BJ (cell line): ENCODE measurements around the gene AJAP1. TPM values are rescaled to one million over a fixed set of nuclear protein-coding genes. Genes with fewer than 3 reads are reported as not detected.

Experiments used
- CTCF ChIA-PET: fragments of 350-600 bp; formaldehyde crosslinking; extraction: SDS; loops from one replicate; lab custom pipeline; 2021; ENCODE audit warnings: antibody characterized with exemption, inconsistent platforms; lab: Yijun Ruan, JAX
- POLR2A ChIA-PET: fragments of 300-600 bp; sonication (Branson Sonifier 250); formaldehyde crosslinking; extraction: SDS; loops from one replicate; lab custom pipeline; 2021; ENCODE audit warnings: antibody characterized with exemption; lab: Charles Lee
- DNase-seq: peaks from one replicate; pipeline ENCODE4 v3.0.0-alpha.2; 2011; ENCODE audit warnings: low read depth
- H3K27me3 ChIP-seq: 2 replicates; pipeline ENCODE4 v1.6.0; 2011; ENCODE audit warnings: low read length; ENCODE audit not compliant: control insufficient read depth, insufficient read depth
- H3K36me3 ChIP-seq: 2 replicates; pipeline ENCODE4 v1.5.1; 2011; ENCODE audit warnings: low read length; ENCODE audit not compliant: control insufficient read depth, insufficient read depth
- H3K4me3 ChIP-seq: 2 replicates; pipeline ENCODE4 v1.5.1; 2011; ENCODE audit warnings: low read depth, mild to moderate bottlenecking, control low read depth, low read length
- polyA plus RNA-seq: library from polyadenylated mRNA; depleted of rRNA; stranded (reverse); fragments of >200 nt; gene quantifications from 2 replicates; pipeline ENCODE4 v1.2.3, GENCODE V29; 2011
- TF ChIP-seq, protein P1 (sequence below): IDR thresholded peaks from 2 replicates; pipeline ENCODE4 v1.5.1; 2011; ENCODE audit warnings: low read depth, mild to moderate bottlenecking, control low read depth, inconsistent platforms, low read length, moderate library complexity; ENCODE audit not compliant: insufficient read depth

The AJAP1 gene
- polyA plus RNA-seq, 1 experiment = 0.80 TPM

DNA sequence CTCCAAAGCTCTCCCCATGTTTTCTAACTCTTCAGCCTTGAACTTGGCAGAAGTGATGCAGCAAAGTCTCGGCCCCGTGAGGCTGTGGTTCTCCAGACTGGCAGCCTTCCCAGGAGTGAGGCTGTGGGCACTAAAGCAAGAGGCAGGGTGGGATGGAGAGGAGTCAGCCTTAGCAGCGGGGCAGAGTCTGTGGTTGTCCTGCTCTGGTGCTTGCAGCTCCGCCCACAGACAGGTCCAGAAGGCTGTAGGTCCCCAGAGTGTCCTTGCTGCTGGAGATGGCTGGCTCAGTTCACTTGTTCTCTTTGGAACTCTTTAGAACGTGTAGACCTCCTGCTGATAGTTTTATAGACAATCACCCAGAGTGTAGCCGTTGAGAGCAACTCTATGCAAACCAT lies 142.6 kb downstream of the AJAP1 start:
- Histone ChIP-seq H3K36me3 (no peaks in the 10 kb centered on the region), H3K4me3 (no peak overlapping the region), H3K27me3 (no peaks in the 10 kb centered on the region)
- DNase-seq = no peak
- ChIA-PET CTCF (interaction anchor here (0.8 kb wide), 1 partner anchor 142 kb away, joined by 3 read pairs; the partner anchor contains the start of gene AJAP1), POLR2A (no interaction called here)
- TF ChIP-seq, protein P1, sequence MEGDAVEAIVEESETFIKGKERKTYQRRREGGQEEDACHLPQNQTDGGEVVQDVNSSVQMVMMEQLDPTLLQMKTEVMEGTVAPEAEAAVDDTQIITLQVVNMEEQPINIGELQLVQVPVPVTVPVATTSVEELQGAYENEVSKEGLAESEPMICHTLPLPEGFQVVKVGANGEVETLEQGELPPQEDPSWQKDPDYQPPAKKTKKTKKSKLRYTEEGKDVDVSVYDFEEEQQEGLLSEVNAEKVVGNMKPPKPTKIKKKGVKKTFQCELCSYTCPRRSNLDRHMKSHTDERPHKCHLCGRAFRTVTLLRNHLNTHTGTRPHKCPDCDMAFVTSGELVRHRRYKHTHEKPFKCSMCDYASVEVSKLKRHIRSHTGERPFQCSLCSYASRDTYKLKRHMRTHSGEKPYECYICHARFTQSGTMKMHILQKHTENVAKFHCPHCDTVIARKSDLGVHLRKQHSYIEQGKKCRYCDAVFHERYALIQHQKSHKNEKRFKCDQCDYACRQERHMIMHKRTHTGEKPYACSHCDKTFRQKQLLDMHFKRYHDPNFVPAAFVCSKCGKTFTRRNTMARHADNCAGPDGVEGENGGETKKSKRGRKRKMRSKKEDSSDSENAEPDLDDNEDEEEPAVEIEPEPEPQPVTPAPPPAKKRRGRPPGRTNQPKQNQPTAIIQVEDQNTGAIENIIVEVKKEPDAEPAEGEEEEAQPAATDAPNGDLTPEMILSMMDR = no peak

DNA sequence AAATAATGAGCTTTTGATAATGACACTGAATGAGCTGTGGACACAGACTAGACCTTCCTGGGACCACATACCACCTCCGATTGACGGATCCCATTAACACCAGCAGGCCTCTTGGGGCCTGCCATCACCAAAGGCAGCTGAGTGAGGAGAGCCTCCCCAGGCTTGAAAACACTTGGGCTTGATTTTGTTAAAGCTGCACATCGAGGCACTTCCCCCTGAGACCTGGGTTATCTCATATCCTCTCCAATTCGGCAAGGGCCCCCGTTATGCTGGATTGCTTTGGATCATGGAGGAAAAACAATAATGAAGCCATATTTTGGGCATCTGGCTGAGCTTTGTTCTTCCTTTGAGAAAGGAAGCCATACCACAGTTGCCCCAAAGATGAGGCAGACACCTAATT lies 143.0 kb downstream of the AJAP1 start:
- no peak for DNase-seq
- ChIA-PET CTCF (interaction anchor here (0.8 kb wide), 1 partner anchor 143 kb away, joined by 3 read pairs; the partner anchor contains the start of gene AJAP1), POLR2A (no interaction called here)
- Histone ChIP-seq H3K27me3 (no peaks in the 10 kb centered on the region), H3K4me3 (no peak overlapping the region), H3K36me3 (no peaks in the 10 kb centered on the region)
- TF ChIP-seq, protein P1 = no peak

DNA sequence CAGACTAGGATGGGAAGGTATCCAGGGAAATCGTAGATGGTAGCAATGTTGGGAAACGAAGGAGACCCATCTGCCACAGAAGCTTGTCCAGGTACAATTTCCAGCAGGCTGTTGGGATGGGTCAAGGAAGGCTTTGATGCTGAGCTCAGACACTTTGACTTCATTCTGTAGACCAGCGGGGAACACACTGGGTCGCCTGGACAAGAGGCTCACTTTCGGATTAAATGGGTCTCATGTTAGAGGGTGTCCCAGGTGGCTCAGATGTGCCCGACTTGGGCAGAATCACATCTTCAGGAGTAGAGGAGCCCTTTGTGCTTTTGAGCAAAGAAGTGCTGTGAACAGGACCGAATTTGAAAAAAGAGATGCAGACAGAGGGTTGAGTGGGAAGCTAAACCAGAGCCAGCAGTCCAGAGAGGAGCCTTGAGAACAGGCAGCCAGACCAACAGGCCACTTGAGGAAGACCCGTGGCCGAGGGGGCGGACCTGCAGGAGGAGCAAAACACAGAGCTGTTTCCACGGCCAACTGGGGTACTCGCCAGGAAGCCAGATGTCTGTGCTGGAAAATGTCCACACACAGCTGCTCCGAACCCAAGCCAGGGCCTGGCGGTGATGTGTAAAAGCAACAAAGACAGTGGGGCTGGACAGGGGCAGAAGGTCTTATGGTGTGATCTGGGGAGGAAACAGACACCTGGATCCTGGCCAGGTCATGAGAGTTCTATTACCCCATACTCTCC lies 146.9 kb downstream of the AJAP1 start:
- ChIA-PET POLR2A (no interaction called here), CTCF (no interaction called here)
- TF ChIP-seq, protein P1 = no peak
- Histone ChIP-seq H3K36me3 (no peaks in the 10 kb centered on the region), H3K27me3 (no peaks in the 10 kb centered on the region), H3K4me3 (no peak overlapping the region)
- DNase-seq = no peak

DNA sequence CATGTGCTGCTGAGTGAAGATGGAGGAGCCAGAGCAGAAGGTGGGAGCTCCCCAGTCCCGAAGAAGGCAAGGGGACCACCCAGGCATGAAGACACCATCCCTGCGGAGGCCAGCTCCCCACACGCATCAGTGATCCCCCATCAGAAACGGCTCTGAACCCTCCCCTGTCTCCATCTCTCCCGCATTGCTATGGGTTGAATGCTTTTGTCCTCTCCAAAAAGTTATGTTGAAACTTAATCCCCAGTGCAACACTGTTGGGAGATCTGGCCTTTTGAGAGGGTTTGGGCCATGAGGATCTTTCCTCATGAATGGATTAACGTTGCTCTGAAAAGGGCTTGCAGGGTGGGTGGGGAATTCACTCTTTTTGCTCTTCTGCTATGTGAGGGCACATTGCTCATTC lies 147.6 kb downstream of the AJAP1 start:
- H3K27me3 ChIP-seq = no peaks in the 10 kb centered on the region
- TF ChIP-seq, protein P1 = no peak
- H3K36me3 ChIP-seq = no peaks in the 10 kb centered on the region
- POLR2A ChIA-PET = no interaction called here
- CTCF ChIA-PET = no interaction called here
- no peak for DNase-seq
- H3K4me3 ChIP-seq = no peak overlapping the region

DNA sequence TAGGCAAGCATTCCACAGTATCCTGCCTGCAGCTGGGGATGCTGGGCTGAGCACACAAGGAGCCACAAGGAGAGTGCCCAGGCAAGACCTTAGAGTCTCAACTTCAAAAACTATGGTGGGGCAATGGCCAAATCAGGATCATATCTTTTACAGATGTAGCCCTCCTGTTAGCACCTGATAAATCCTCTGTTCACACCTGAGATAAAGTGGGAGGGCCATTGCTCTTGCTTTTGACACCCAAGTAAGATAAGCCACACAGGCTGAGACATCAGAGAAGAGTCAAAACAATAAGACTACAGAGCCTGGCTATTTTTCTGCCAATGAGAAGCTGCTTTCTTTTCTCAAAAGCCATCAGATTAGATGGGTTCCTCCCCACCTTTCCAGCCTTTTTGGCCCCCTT lies 148.9 kb downstream of the AJAP1 start:
- TF ChIP-seq, protein P1 = no peak
- H3K4me3 ChIP-seq = no peak overlapping the region
- no peak for DNase-seq
- ChIA-PET CTCF (no interaction called here), POLR2A (no interaction called here)
- H3K36me3 ChIP-seq = no peaks in the 10 kb centered on the region
- H3K27me3 ChIP-seq = no peaks in the 10 kb centered on the region
